Activated CD8-positive, alpha-beta memory T cell treated with anti-CD3 and anti-CD28 coated beads for 36 hours (primary cell): ENCODE results near the gene RPUSD1. TPM values are rescaled to one million over a fixed set of nuclear protein-coding genes. Genes with fewer than 3 reads are reported as not detected.

Experiments
- CTCF ChIA-PET: fragments of 350-600 bp; sonication (Branson Sonifier 250); formaldehyde crosslinking; loops from one replicate; lab custom pipeline; 2021; ENCODE audit warnings: antibody characterized with exemption; lab: Charles Lee
- POLR2A ChIA-PET: fragments of 350-600 bp; sonication (Branson Sonifier 250); formaldehyde crosslinking; loops from one replicate; lab custom pipeline; 2021; ENCODE audit warnings: antibody characterized with exemption; lab: Charles Lee
- total RNA-seq, 2 experiments: library from RNA; stranded (reverse); gene quantifications; one replicate each; pipeline ENCODE4 v1.2.3, GENCODE V29; 2021

RPUSD1 gene
- total RNA-seq, 2 experiments from 2014 or later = 40.6 to 44.4 TPM

GRCh38 chr16:741986-742629 is 46.1 kb downstream of the RPUSD1 start:
- POLR2A ChIA-PET = interaction anchor here (0.7 kb wide), 1 partner anchor 11 kb away, joined by 3 read pairs; no protein-coding TSS in a partner anchor
- CTCF ChIA-PET = interaction anchor here (1.1 to 5.2 kb wide), 5 partner anchors 12 to 29 kb away, joined by 3 to 17 read pairs (median 6); partner anchors contain the start of genes ANTKMT and METRN

GRCh38 chr16:740764-741505 is 47.2 kb downstream of the RPUSD1 start, which contains the start of gene CIAO3:
Gene CIAO3, minus strand, starts transcription at chr16:740997. Its CDS starts 12 bp downstream, at chr16:740985.
- ChIA-PET POLR2A (interaction anchor here (0.8 to 1.2 kb wide), 3 partner anchors 13 to 20 kb away, joined by 3 read pairs; partner anchors contain the start of gene ANTKMT), CTCF (interaction anchor here (0.6 to 5.2 kb wide), 9 partner anchors 11 to 775 kb away, joined by 3 to 17 read pairs (median 6); partner anchors contain the start of genes ANTKMT, CCDC78, HAGHL and METRN)

- ChIA-PET CTCF (interaction anchor here (0.6 to 5.2 kb wide), 8 partner anchors 11 to 776 kb away, joined by 3 to 17 read pairs (median 6); partner anchors contain the start of genes ANTKMT, CCDC78, HAGHL and METRN), POLR2A (interaction anchor here (0.8 to 1.2 kb wide), 2 partner anchors 12 to 18 kb away, joined by 3 read pairs; no protein-coding TSS in a partner anchor)
Observed at GRCh38 chr16:740459-740763, 47.8 kb downstream of the RPUSD1 start.

GRCh38 chr16:739560-740458 is 48.4 kb downstream of the RPUSD1 start:
- ChIA-PET POLR2A (interaction anchor here (0.6 to 1.2 kb wide), 2 partner anchors 11 to 348 kb away, joined by 3 read pairs; no protein-coding TSS in a partner anchor), CTCF (interaction anchor here (0.6 to 5.2 kb wide), 6 partner anchors 13 to 777 kb away, joined by 3 to 17 read pairs (median 10); partner anchors contain the start of genes ANTKMT, CCDC78, HAGHL and METRN)

- POLR2A ChIA-PET = interaction anchor here (1.0 to 2.1 kb wide), 4 partner anchors 14 to 64 kb away, joined by 3 to 14 read pairs (median 3); partner anchors contain the start of genes ANTKMT and GNG13
- CTCF ChIA-PET = interaction anchor here (1.1 to 2.6 kb wide), 6 partner anchors 9 to 49 kb away, joined by 3 to 17 read pairs (median 10); partner anchors contain the start of genes ANTKMT, HAGHL and METRN
Observed at GRCh38 chr16:736936-737481, 51.2 kb downstream of the RPUSD1 start.

- ChIA-PET POLR2A (interaction anchor here (1.0 to 2.1 kb wide), 7 partner anchors 8 to 65 kb away, joined by 3 to 14 read pairs (median 7); partner anchors contain the start of genes ANTKMT, CCDC78, GNG13 and JMJD8), CTCF (interaction anchor here (1.1 to 2.6 kb wide), 12 partner anchors 8 to 52 kb away, joined by 3 to 17 read pairs (median 4); partner anchors contain the start of genes ANTKMT, CCDC78, CHTF18 and HAGHL)
Observed at GRCh38 chr16:735982-736453, 52.2 kb downstream of the RPUSD1 start.

GRCh38 chr16:734981-735881 is 53.0 kb downstream of the RPUSD1 start:
- ChIA-PET CTCF (interaction anchor here (1.1 to 2.6 kb wide), 10 partner anchors 9 to 53 kb away, joined by 3 to 17 read pairs (median 5); partner anchors contain the start of genes ANTKMT, CCDC78, CHTF18 and HAGHL), POLR2A (interaction anchor here (1.2 to 2.1 kb wide), 6 partner anchors 7 to 51 kb away, joined by 3 to 14 read pairs (median 7); partner anchors contain the start of genes ANTKMT, CCDC78 and JMJD8)

Other genes starting within 250 kb of the RPUSD1 start
- gene PRR35, start 228.0 kb downstream of the RPUSD1 start, total RNA-seq = not detected
- under 1 TPM; 0.25 to 0.27 TPM for gene NHLRC4, start 221.4 kb downstream of the RPUSD1 start, total RNA-seq
- 10 to 100 TPM; 46.7 to 50.8 TPM for gene PIGQ, start 218.4 kb downstream of the RPUSD1 start, total RNA-seq
- gene RAB40C, start 198.3 kb downstream of the RPUSD1 start, total RNA-seq = 10 to 100 TPM in 1 of 2 experiments, 1 to 10 TPM in 1; 8.9 to 11.1 TPM
- under 1 TPM; 0.15 to 0.19 TPM for gene WFIKKN1, start 157.4 kb downstream of the RPUSD1 start, total RNA-seq
- gene METTL26, start 152.1 kb downstream of the RPUSD1 start, total RNA-seq = 100 to 1,000 TPM; 136 to 137 TPM
- gene MCRIP2, start 146.6 kb downstream of the RPUSD1 start, total RNA-seq = 10 to 100 TPM; 63.5 to 73.0 TPM
- gene WDR90, start 139.0 kb downstream of the RPUSD1 start, total RNA-seq = 10 to 100 TPM; 87.3 to 89.6 TPM
- gene RHOT2, start 120.2 kb downstream of the RPUSD1 start, total RNA-seq = 100 to 1,000 TPM; 136 to 147 TPM
- gene RHBDL1, start 112.7 kb downstream of the RPUSD1 start, total RNA-seq = under 1 TPM; 0.48 to 0.63 TPM
- 100 to 1,000 TPM; 100 to 106 TPM for gene STUB1, start 108.0 kb downstream of the RPUSD1 start, total RNA-seq
- gene JMJD8, start 104.0 kb downstream of the RPUSD1 start, total RNA-seq = 10 to 100 TPM; 48.7 to 49.3 TPM
- gene WDR24, start 98.0 kb downstream of the RPUSD1 start, total RNA-seq = 10 to 100 TPM; 22.0 to 23.6 TPM
- 1 to 10 TPM; 4.1 to 5.7 TPM for gene FBXL16, start 82.6 kb downstream of the RPUSD1 start, total RNA-seq
- gene METRN, start 73.3 kb downstream of the RPUSD1 start, total RNA-seq = 10 to 100 TPM; 35.3 to 37.7 TPM
- gene ANTKMT, start 67.2 kb downstream of the RPUSD1 start, total RNA-seq = 10 to 100 TPM; 69.1 to 69.9 TPM
- gene CCDC78, start 61.9 kb downstream of the RPUSD1 start, total RNA-seq = 1 to 10 TPM; 8.6 TPM
- gene HAGHL, start 61.3 kb downstream of the RPUSD1 start, total RNA-seq = 10 to 100 TPM; 29.0 to 31.5 TPM
- gene CIAO3, start 47.4 kb downstream of the RPUSD1 start, total RNA-seq = 10 to 100 TPM; 33.4 to 34.5 TPM
- not detected for gene MSLN, start 27.6 kb downstream of the RPUSD1 start, total RNA-seq
- gene CHTF18, start 239 bp upstream of the RPUSD1 start, total RNA-seq = 100 to 1,000 TPM; 122 to 128 TPM
- not detected for gene GNG13, start 12.4 kb upstream of the RPUSD1 start, total RNA-seq
- gene LMF1, start 182.6 kb upstream of the RPUSD1 start, total RNA-seq = 1 to 10 TPM; 7.7 to 7.8 TPM
- gene SOX8, start 193.4 kb upstream of the RPUSD1 start, total RNA-seq = under 1 TPM; 0.61 to 0.63 TPM